AG04450 (cell line): ENCODE data around the gene SERTAD1. TPM values are rescaled to one million over a fixed set of nuclear protein-coding genes. Genes with fewer than 3 reads are reported as not detected.

Experiments
- CTCF ChIA-PET: fragments of 300-600, 350-600 bp; formaldehyde crosslinking; extraction: SDS; loops from one replicate; lab custom pipeline; 2022; ENCODE audit warnings: antibody characterized with exemption, inconsistent platforms; lab: Charles Lee
- POLR2A ChIA-PET: fragments of 350-600 bp; formaldehyde crosslinking; extraction: SDS; loops from one replicate; lab custom pipeline; 2021; ENCODE audit warnings: antibody characterized with exemption, inconsistent platforms; lab: Yijun Ruan, JAX
- DNase-seq: peaks from one replicate; pipeline ENCODE4 v3.0.0-alpha.2; 2011; ENCODE audit warnings: low read depth, low spot score
- H3K27ac ChIP-seq: one replicate; pipeline ENCODE4 v1.5.1; 2012; ENCODE audit warnings: low read depth, low read length, control low read depth
- H3K27me3 ChIP-seq: one replicate; pipeline ENCODE4 v1.6.0; 2012; ENCODE audit warnings: low read length; ENCODE audit not compliant: control insufficient read depth, insufficient read depth
- H3K4me3 ChIP-seq: 2 replicates; pipeline ENCODE4 v1.5.1; 2011; ENCODE audit warnings: mild to moderate bottlenecking, low read depth, low read length, control low read depth
- H3K9me3 ChIP-seq: 2 replicates; pipeline ENCODE4 v1.5.1; 2012; ENCODE audit warnings: low read length; ENCODE audit not compliant: control insufficient read depth, insufficient read depth
- polyA plus RNA-seq: library from polyadenylated mRNA; depleted of rRNA; stranded (reverse); fragments of >200 nt; gene quantifications from 2 replicates; pipeline ENCODE4 v1.2.3, GENCODE V29; 2011
- TF ChIP-seq, protein P1 (sequence below): IDR thresholded peaks from 2 replicates; pipeline ENCODE4 v1.5.1; 2011; ENCODE audit warnings: low read depth, low read length, control low read depth, inconsistent platforms

Gene SERTAD1
- polyA plus RNA-seq, 1 experiment: 11.9 TPM

DNA sequence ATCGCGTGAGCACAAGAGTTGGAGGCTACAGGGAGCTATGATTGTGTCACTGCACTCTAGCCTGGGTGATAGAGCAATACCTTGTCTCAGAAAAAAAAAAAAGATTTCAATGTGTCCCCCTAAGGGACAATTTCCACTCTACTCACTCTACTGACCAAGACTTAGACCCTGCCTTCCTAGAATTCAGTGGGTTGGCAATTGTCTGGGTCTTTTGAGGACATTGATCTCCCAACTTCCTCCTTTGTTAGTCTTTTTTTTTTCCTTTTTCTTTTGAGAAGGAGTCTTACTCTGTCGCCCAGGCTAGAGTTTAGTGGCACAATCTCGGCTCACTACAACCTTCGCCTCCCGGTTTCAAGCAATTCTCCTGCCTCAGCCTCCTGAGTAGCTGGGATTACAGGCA lies 43.2 kb upstream of the SERTAD1 start:
- H3K27ac ChIP-seq: no peak overlapping the region
- H3K27me3 ChIP-seq: peaks cover 11% of the 10 kb centered on the region
- DNase-seq: no peak
- TF ChIP-seq, protein P1, sequence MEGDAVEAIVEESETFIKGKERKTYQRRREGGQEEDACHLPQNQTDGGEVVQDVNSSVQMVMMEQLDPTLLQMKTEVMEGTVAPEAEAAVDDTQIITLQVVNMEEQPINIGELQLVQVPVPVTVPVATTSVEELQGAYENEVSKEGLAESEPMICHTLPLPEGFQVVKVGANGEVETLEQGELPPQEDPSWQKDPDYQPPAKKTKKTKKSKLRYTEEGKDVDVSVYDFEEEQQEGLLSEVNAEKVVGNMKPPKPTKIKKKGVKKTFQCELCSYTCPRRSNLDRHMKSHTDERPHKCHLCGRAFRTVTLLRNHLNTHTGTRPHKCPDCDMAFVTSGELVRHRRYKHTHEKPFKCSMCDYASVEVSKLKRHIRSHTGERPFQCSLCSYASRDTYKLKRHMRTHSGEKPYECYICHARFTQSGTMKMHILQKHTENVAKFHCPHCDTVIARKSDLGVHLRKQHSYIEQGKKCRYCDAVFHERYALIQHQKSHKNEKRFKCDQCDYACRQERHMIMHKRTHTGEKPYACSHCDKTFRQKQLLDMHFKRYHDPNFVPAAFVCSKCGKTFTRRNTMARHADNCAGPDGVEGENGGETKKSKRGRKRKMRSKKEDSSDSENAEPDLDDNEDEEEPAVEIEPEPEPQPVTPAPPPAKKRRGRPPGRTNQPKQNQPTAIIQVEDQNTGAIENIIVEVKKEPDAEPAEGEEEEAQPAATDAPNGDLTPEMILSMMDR: no peak
- ChIA-PET POLR2A (no interaction called here), CTCF (no interaction called here)
- H3K4me3 ChIP-seq: no peak overlapping the region
- H3K9me3 ChIP-seq: no peaks in the 10 kb centered on the region; the same call in 1 of the 2 replicates

DNA sequence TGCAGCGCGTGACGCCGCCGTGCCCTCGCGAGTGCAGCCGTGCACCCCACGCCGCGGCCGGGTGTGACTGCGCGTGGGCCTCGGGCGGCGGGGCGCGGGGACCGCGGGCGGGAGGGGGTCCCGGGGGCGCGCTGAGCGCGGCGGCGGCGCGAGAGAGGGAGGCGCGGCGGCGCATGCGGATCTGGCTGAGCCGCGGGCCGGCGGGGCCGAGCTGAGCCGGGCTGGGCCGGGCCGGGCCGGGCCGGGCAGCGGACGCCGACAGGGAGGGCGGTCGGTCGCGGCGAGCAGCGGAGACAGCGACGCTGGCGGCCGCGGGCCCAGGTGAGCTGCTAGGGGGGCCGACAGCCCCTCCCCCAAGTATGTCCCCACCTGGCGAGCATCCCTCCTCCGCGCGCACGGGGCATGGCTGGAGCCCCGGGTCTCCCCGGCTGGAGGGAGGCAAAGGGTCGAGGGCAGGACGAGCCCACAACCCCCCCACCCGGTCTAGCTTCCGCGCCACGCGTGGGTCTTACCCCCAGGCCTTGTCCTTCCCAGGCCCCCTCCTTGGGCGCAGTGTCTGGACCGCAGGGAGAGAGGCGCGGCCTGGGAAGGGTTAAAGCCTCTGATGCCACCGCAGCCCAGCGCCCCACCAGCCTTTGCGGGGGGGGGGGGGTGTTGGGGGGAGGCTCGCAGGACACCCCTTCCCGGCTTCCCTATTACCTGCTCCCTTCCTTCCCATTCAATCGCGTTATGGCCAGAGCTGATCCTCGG lies 41.4 kb upstream of the SERTAD1 start, which contains the start of gene SPTBN4:
Gene SPTBN4 (plus strand): TSS at position 17 of the 750 bp plus-strand sequence. CDS start 5,621 bp downstream, outside the sequence.
- ChIA-PET POLR2A (interaction anchor here (0.7 kb wide), 1 partner anchor 148 kb away, joined by 3 read pairs; no protein-coding TSS in a partner anchor), CTCF (interaction anchor here (0.5 to 3.9 kb wide), 4 partner anchors 32 to 162 kb away, joined by 3 to 23 read pairs (median 4); no protein-coding TSS in a partner anchor)
- DNase-seq: no peak
- H3K27ac ChIP-seq: no peak within 1 kb of the TSS
- peak within 1 kb of the TSS; percentile 57 for H3K4me3 ChIP-seq
- TF ChIP-seq, protein P1: no peak
- H3K27me3 ChIP-seq: peaks cover 11% of the 10 kb centered on the region
- H3K9me3 ChIP-seq: no peaks in the 10 kb centered on the region; the same call in 1 of the 2 replicates

DNA sequence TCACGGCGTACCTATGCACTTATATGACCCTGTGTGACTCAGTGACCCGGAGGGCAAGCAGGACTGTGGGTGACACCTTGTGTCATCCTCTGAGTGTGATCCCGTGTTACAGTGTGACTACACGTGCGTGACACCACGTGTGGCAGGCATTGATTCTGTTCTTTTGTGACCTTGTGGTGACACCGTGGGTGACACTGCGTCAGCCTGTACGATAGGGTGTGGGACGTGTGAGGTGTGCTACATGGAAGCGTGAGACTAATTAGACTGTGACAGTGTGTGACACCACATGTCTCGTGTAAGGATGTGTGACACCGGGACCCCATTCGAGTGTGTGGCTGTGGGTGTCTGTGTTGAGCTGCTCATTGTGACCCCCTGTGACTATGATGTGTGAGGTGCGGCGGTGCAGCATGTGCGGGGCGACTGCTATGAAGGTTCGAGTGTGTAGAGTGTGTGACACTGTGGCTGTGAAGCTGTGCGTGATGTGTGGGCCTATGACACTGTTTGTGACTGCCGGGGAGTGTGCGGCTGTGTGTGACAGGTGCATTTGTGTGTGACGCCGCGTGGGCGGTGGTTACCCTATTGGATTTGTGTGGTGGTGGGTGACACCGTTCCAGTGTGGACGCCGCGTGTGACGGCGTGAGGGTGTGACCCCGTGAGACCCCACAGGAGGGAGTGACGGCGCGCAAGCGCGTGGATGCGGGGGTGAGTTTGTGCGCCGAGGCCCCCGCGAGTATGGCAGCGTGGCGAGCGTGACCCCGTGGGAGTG lies 40.6 kb upstream of the SERTAD1 start:
- H3K27ac ChIP-seq: no peak overlapping the region
- peaks cover 11% of the 10 kb centered on the region for H3K27me3 ChIP-seq

DNA sequence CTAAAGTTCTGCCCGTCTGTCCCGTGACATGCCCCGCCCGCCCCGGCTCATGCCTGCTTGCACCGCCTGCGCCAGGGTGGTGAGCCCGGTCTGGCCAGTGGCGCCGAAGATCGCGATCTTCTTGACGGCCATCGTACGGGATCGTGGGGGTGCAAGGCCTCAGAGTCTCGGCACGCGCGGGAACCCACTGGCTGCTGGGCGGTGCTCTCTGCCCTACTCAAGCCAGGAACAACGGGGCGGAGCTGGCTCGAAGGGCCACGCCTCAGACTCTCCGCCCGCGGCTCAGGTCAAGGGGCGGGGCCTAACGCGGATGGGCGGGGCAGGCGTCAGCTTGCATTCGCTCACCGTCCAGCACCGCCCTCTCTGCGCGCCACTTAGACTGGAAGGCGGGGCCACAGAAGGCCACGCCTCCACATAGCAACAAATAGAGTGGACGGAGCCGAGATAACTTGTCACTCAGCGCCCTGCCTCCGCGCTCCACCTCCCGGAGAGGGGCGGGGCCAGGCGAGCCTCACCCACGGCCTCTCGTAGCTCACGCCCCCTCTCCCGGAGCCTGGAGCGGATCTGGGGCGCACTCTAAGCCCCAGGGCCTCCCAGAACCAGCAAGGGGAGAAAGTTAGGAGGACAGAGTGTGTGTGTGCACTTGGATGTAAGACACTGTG lies 39.9 kb upstream of the SERTAD1 start, which contains the start of gene BLVRB:
Gene BLVRB (minus strand): TSS at position 189 of the 662 bp plus-strand sequence. CDS start 57 bp downstream, at position 132.
- Histone ChIP-seq H3K27me3 (peaks cover 11% of the 10 kb centered on the region), H3K9me3 (no peaks in the 10 kb centered on the region; the same call in 1 of the 2 replicates), H3K27ac (peak within 1 kb of the TSS; percentile 71), H3K4me3 (peak within 1 kb of the TSS; percentile 74)
- ChIA-PET CTCF (interaction anchor here (0.5 to 3.9 kb wide), 11 partner anchors 11 to 169 kb away, joined by 3 to 49 read pairs (median 11); partner anchors contain the start of genes LTBP4 and SERTAD3), POLR2A (interaction anchor here (0.6 to 2.4 kb wide), 11 partner anchors 23 to 148 kb away, joined by 3 to 13 read pairs (median 4); partner anchors contain the start of genes C19orf47, PLD3 and SERTAD1)
- TF ChIP-seq, protein P1: no peak
- DNase-seq: peak; percentile 99

More for the DNA sequence above, 40.6 kb upstream of the SERTAD1 start:
- TF ChIP-seq, protein P1: no peak
- no peak for DNase-seq
- Histone ChIP-seq H3K4me3 (peak overlapping the region; percentile 57), H3K9me3 (no peaks in the 10 kb centered on the region; the same call in 1 of the 2 replicates)
- ChIA-PET CTCF (interaction anchor here (0.5 to 3.9 kb wide), 9 partner anchors 10 to 168 kb away, joined by 3 to 49 read pairs (median 5); no protein-coding TSS in a partner anchor), POLR2A (interaction anchor here (0.9 to 2.4 kb wide), 9 partner anchors 23 to 147 kb away, joined by 3 to 13 read pairs (median 4); partner anchors contain the start of genes C19orf47, PLD3 and SERTAD1)
